Metanephros (tissue), 2 donors: ENCODE data around the gene PLCD4. TPM values are rescaled to one million over a fixed set of nuclear protein-coding genes. Genes with fewer than 3 reads are reported as not detected.

Source experiments
- small RNA-seq: library from RNA; depleted of rRNA; stranded (forward); fragments of <200 nt; gene quantifications from one replicate; pipeline ENCODE3, GENCODE V24; 2014; ENCODE audit warnings: low replicate concordance
- total RNA-seq: library from RNA; depleted of rRNA; stranded (reverse); fragments of >200 nt; gene quantifications from one replicate; pipeline ENCODE4 v1.2.3, GENCODE V29; 2014

Gene PLCD4
- 6.7 TPM for total RNA-seq

GRCh38 chr2:218607436-218608115, at the start of gene PLCD4:
Gene PLCD4, plus strand, starts transcription at chr2:218607899. Its CDS starts 7,841 bp downstream, at chr2:218615740.

DNA sequence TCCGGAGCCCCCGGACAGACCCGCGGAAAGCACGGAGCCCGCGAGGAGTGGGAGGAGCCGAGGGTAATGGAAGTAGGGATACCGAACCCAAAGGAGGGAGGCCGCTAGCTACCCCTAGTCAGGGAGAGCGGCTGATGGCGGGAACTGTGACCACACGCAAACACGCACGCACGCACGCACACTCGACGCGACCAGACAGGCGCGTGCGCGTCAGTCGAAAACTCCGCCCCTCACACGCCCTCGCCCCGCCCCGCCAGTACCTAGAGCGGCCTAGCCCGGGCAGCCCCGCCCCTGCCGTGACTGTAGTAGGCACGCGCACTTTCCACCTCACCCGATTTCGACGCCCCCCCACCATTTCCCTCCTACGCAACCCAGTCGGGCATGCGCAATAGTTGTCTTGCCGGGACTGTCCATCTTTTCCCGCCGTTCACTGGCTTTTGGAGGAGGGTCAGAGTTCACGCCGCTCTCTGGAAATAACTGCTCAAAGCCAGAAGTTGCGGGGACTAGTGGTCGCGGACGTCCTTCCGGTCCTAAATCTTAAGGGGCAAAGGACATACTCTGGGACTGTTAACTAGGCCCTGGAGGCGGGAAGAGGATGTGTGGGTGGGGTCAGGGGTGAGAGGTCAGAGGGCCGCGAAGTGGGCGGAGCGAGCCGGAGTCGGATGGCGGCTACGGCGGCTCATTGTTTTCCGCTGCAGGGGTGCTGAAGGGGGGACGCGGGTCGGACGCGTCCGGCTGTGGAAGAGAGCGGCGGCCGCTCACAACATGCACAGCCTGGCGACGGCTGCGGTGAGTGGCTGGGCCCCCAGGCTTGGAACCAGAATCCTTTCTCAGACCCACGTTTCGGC, 39.3 kb upstream of the PLCD4 start, which contains the start of the genes CNOT9 and USP37:
TSS of gene CNOT9 (plus strand) at position 650 of the 848 bp plus-strand sequence. CDS start at position 766, 116 bp downstream.
TSS of gene USP37 (minus strand) at position 162 of the 848 bp plus-strand sequence. CDS start 9,698 bp downstream, outside the sequence.

GRCh38 chr2:218659258-218659987, 51.7 kb downstream of the PLCD4 start, which contains the start of the genes BCS1L and ZNF142:
Gene BCS1L, plus strand, starts transcription at chr2:218659683. Its CDS starts 1,305 bp downstream, at chr2:218660988.
Gene ZNF142, minus strand, starts transcription at chr2:218659623. Its CDS starts 3,194 bp downstream, at chr2:218656429.

DNA sequence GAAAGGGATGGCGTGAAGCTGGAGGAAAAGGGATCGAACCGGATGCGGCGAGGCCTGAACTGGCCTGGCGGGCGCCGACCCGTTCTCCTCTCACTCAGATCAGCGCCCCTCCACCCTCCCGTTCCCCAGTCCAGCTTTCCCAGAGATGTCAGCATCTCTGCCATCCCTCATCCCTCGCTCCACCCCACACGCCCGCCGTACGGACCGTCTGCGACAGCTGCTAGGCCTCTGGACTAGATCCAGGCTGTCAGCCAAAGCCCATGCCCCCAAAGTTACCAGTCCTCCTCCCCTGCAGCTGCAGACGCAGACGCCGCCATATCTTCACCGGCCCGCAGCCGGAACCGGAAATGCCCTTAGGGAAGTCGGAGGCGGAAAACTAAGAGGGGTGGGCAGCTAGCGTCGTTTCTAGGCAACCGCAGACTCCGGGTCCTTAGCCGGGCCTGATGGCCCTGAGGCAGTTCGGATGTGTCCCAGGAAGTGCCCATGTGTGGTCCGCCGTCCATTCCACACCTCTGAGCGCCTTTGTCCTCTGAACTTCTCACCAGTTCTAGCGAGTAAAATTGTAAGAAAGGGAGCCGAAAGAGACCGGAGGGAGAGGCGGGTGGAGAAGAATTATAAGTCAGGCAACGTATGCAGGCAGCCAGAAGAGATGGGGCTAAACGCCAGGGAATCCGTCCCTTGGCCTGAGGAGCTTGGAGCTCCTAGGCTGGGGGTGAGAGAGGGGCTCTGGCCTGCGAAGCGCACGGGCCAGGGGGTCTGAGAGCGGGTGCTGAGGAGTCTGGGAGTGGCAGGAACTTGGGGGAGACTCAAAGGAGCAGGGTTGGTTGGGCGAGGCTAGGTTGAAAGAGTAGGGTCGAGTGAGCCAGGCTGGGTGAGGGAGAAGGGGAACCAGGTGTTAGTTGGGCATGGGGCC, 64.2 kb downstream of the PLCD4 start, which contains the start of the genes RNF25 and STK36:
TSS of gene RNF25 (minus strand) at position 349 of the 913 bp plus-strand sequence. CDS start at position 317, 32 bp downstream.
TSS of gene STK36 (plus strand) at position 433 of the 913 bp plus-strand sequence. CDS start 744 bp downstream, outside the sequence.

Small RNAs within 50 kb of the gene (small RNA-seq; reads per million reads assigned to genes)
- gene RNU6-136P, result not detected

Other genes starting within 250 kb of the PLCD4 start
- 15.5 TPM for gene SLC11A1, start 225.6 kb upstream of the PLCD4 start, total RNA-seq
- gene CTDSP1, start 208.0 kb upstream of the PLCD4 start, total RNA-seq, result 126 TPM
- gene VIL1, start 188.8 kb upstream of the PLCD4 start, total RNA-seq, result 12.6 TPM
- 19.6 TPM for gene USP37, start 39.5 kb upstream of the PLCD4 start, total RNA-seq
- 35.9 TPM for gene CNOT9, start 39.1 kb upstream of the PLCD4 start, total RNA-seq
- gene ZNF142, start 51.7 kb downstream of the PLCD4 start, total RNA-seq, result 16.7 TPM
- gene BCS1L, start 51.8 kb downstream of the PLCD4 start, total RNA-seq, result 27.1 TPM
- 21.0 TPM for gene RNF25, start 64.1 kb downstream of the PLCD4 start, total RNA-seq
- gene STK36, start 64.2 kb downstream of the PLCD4 start, total RNA-seq, result 62.8 TPM
- gene TTLL4, start 102.9 kb downstream of the PLCD4 start, total RNA-seq, result 23.1 TPM
- 45.4 TPM for gene CYP27A1, start 174.2 kb downstream of the PLCD4 start, total RNA-seq
- gene PRKAG3, start 223.9 kb downstream of the PLCD4 start, total RNA-seq, result 5.0 TPM